Measurements from ENCODE around the gene DENND1A.
"Not testable (repeated sequence)": the region's sequence is repeated elsewhere in the genome, so short reads cannot be mapped to it uniquely, and the experiment has no call there.

Gene DENND1A

DNA sequence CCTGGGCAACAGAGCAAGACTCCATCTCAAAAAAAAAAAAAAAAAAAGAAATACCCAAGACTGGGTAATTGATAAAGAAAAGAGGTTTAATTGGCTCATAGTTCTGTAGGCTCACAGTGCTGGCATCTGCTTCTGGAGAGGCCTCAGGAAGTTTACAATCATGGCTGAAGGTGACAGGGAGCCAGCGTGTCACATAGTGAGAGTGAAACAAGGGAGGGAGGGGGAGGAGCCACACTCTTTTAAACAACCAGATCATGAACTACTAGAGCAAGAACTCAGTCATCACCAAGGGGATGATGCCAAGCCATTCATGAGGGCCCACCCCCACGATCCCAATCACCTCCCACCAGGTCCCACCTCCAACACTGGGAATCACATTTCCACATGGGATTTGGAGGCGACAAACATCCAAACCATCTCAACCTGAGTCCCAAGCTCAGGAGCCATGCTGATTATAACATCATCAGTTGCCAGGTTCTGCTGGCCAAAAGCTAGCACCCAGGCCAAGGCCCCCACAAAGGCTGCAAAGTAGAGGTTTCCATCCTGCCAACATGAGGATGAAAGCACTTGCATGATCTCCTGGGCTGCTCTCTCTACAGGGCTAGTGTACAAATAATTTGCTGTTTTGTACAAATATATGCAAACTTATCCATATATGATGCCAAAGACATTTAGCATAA lies 15.3 kb downstream of the DENND1A start:
- H3K4me3 Mint-ChIP-seq, result no peak overlapping the region
- no peak for ATAC-seq
- H3K36me3 Mint-ChIP-seq, result peaks cover 22% of the 10 kb centered on the region
- H3K27ac Mint-ChIP-seq, result no peak overlapping the region
- no peaks in the 10 kb centered on the region for H3K9me3 Mint-ChIP-seq
- H3K27me3 Mint-ChIP-seq, result no peaks in the 10 kb centered on the region
- H3K4me1 Mint-ChIP-seq, result no peaks in the 10 kb centered on the region

DNA sequence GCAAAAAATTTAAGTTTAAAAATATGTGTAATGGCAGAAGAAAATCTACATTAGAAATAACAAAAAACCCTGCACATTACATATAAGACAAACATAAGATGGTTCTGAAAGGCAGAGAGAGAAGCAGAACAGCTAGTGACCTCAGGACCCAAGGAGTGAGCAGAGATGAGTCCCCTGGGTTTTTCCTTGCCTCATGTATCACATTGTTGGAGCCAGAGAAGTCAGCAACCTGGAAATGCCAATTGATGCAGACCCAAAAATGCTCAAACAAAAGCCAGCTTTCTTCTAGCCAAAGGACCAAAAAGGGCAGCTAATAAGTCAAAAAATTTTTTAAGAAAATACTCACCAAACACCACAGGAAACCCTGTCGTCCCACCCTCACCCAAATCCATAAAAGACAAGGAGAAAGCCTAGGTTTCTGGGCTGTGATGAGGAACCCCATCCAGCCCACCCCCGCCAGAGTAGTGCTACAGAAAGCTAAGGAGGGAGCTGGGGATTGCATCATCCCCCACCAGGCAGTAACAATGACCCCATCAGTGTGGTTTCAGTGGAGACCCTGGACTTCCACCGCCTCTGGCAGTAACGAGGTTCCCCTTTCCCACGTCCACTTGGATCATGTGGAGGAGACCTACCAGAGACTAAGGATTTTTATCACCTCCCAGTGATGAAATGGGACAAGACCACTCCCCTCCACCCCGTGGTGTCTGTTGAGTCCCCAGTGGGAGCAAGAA lies 17.6 kb downstream of the DENND1A start:
- ATAC-seq, result no peak
- Mint-ChIP-seq H3K9me3 (no peaks in the 10 kb centered on the region), H3K27ac (no peak overlapping the region), H3K27me3 (no peaks in the 10 kb centered on the region), H3K4me3 (no peak overlapping the region), H3K4me1 (no peaks in the 10 kb centered on the region), H3K36me3 (peaks cover 18% of the 10 kb centered on the region)

DNA sequence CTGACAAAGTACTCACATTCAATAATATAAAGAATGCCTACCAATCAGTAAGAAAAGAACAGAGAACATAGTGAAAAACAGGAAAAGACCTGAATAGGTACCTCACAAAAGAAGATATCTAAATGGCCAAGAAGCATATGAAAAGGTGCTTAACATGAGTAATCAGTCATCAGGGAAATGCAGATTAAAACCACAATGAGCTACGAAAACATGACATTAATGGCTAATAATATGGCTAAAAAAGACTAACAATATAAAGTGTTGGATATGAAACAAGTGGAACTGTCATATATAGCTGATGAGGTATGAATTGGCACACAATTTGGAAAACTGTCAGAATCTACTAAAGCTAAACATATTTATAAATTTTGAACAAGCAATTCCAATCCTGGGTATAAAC lies 18.9 kb downstream of the DENND1A start:
- no peak for ATAC-seq
- H3K27me3 Mint-ChIP-seq, result no peaks in the 10 kb centered on the region
- no peaks in the 10 kb centered on the region for H3K9me3 Mint-ChIP-seq
- H3K4me3 Mint-ChIP-seq, result no peak overlapping the region
- no peaks in the 10 kb centered on the region for H3K4me1 Mint-ChIP-seq
- H3K36me3 Mint-ChIP-seq, result peaks cover 18% of the 10 kb centered on the region
- H3K27ac Mint-ChIP-seq, result no peak overlapping the region

DNA sequence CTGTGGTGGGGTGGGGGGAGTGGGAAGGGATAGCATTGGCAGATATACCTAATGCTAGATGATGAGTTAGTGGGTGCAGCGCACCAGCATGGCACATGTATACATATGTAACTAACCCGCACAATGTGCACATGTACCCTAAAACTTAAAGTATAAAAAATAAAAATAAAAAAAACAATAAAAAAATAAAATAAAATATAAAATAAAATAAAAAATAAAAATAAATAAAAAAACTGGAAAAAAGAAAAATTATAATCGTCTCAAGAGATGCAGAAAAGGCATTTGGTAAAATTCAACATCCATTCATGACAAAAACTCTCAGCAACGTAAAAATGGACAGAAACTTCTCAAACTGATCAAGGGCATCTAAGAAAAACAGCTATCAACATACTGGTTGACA lies 20.7 kb downstream of the DENND1A start:
- H3K27me3 Mint-ChIP-seq, H3K27ac Mint-ChIP-seq, ATAC-seq, H3K9me3 Mint-ChIP-seq, H3K4me3 Mint-ChIP-seq, H3K4me1 Mint-ChIP-seq: not testable (repeated sequence)
- H3K36me3 Mint-ChIP-seq, result peaks cover 18% of the 10 kb centered on the region

DNA sequence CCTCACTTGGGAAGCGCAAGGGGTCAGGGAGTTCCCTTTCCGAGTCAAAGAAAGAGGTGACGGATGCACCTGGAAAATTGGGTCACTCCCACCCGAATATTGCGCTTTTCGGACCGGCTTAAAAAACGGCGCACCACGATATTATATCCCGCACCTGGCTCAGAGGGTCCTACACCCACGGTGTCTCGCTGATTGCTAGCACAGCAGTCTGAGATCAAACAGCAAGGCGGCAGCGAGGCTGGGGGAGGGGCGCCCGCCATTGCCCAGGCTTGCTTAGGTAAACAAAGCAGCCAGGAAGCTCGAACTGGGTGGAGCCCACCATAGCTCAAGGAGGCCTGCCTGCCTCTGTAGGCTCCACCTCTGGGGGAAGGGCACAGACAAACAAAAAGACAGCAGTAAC lies 26.4 kb downstream of the DENND1A start:
- not testable (repeated sequence) for H3K9me3 Mint-ChIP-seq, H3K27me3 Mint-ChIP-seq, H3K27ac Mint-ChIP-seq, ATAC-seq, H3K4me3 Mint-ChIP-seq
- H3K36me3 Mint-ChIP-seq, result peaks cover 18% of the 10 kb centered on the region
- H3K4me1 Mint-ChIP-seq, result peaks cover 11% of the 10 kb centered on the region

DNA sequence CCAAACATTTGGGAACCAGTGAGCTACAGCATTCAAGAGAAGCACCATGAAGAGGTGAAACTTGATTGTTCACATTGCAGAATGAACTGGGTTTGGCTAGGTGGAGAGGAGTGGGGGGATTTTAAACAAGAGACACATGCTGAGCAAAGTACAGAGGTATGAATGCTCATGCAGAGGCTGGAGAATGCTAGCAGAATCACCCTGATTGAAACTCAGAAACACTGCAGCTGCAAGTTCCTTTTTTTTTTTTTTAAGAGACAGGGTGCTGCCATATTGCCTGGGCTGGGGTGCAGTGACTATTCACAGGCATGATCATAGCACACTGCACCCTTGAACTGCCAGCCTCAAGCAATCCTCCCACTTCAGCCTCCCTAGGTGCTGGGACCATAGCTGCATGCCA lies 35.1 kb downstream of the DENND1A start:
- Mint-ChIP-seq H3K36me3 (no peaks in the 10 kb centered on the region), H3K4me3 (no peak overlapping the region), H3K9me3 (no peaks in the 10 kb centered on the region), H3K27me3 (no peaks in the 10 kb centered on the region), H3K4me1 (peaks cover 19% of the 10 kb centered on the region), H3K27ac (no peak overlapping the region)
- ATAC-seq, result no peak

DNA sequence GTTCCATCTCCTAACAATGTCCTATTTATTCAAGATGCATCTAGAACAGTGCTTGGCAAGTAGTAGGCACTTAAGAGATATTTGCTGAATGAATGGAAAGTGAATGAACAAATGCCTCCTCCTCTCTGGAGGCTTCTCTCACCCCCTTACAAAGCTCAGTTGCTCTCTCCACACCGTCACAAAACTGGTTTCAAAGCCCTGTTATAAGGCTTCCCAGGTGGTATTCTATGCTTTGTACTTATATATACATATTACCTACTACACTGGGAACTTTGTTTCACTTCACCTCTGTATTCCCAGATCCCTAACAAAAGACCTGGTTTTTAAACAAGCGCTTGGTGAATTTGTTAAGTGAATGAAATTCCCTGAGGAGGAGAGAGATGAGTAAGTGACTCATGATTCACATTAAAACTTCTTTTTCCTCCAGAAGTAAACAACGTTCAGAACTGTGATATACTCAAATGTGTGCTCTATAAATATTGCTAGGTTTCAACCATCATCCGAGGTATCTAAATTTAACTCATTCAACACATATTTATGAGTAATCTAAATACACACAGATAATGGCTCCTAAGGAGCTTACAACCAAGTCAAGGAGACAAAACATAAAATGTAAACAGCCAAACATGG lies 36.0 kb downstream of the DENND1A start:
- Mint-ChIP-seq H3K4me3 (no peak overlapping the region), H3K27me3 (no peaks in the 10 kb centered on the region), H3K4me1 (peaks cover 16% of the 10 kb centered on the region), H3K9me3 (no peaks in the 10 kb centered on the region), H3K27ac (no peak overlapping the region), H3K36me3 (no peaks in the 10 kb centered on the region)
- no peak for ATAC-seq

DNA sequence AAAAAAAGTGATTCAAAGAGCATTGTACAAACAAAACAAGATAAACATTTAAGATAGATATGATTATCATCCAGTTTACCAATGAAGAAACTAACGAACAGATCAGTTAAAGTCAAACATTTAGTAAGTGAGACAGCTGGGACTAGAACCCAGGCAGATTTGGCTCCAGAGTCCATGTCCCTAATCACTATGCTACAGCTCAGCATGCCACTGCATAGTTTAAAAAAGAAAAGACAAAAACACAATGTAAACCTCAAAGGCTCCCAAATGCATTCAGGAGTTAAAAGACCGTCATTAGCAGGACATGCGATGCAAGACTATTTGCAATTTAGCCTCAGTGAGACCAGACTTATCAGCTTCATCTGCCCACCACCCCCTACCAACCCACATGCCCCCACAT lies 36.8 kb downstream of the DENND1A start:
- Mint-ChIP-seq H3K27ac (no peak overlapping the region), H3K9me3 (no peaks in the 10 kb centered on the region), H3K4me3 (no peak overlapping the region), H3K4me1 (peaks cover 15% of the 10 kb centered on the region), H3K27me3 (no peaks in the 10 kb centered on the region), H3K36me3 (peaks cover 7% of the 10 kb centered on the region)
- ATAC-seq, result no peak

DNA sequence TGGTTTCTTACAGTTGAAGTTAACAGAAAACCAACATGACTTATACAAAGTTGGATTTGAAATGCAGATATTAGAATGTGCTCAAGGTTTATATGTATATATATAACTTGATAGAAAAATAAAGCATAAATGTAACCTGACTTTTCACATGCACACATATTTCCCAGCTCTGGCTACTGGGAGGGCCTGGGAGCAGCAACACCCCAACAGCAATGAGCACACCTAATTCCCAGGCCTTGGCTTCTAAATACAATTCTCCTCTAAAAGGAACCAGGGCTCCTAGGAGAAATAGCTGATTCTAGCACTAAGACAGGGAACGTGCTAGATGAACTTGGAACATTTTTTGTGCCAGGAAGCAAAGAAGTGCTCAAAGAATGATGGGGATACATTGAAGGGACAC lies 42.1 kb downstream of the DENND1A start:
- Mint-ChIP-seq H3K27me3 (no peaks in the 10 kb centered on the region), H3K4me1 (no peaks in the 10 kb centered on the region), H3K4me3 (no peak overlapping the region), H3K36me3 (peaks cover 26% of the 10 kb centered on the region), H3K27ac (no peak overlapping the region), H3K9me3 (no peaks in the 10 kb centered on the region)
- no peak for ATAC-seq

DNA sequence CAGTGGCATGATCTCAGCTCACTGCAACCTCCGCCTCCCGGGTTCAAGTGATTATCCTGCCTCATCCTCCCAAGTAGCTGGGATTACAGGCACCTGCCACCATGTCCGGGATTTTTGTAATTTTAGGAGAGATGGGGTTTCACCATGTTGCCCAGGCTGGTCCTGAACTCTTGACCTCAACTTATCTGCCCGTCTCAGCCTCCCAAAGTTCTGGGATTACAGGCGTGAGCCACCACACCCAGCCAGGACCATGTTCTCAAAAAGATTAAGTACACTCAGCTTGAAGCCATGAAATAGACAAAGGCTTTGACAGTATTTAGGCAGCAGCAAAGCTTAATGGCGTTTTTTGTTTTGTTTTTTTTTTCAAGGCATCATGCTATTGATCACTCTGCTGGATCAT lies 44.1 kb downstream of the DENND1A start:
- H3K36me3 Mint-ChIP-seq, result peaks cover 26% of the 10 kb centered on the region
- H3K27me3 Mint-ChIP-seq, H3K27ac Mint-ChIP-seq, H3K9me3 Mint-ChIP-seq, ATAC-seq, H3K4me1 Mint-ChIP-seq, H3K4me3 Mint-ChIP-seq: not testable (repeated sequence)

DNA sequence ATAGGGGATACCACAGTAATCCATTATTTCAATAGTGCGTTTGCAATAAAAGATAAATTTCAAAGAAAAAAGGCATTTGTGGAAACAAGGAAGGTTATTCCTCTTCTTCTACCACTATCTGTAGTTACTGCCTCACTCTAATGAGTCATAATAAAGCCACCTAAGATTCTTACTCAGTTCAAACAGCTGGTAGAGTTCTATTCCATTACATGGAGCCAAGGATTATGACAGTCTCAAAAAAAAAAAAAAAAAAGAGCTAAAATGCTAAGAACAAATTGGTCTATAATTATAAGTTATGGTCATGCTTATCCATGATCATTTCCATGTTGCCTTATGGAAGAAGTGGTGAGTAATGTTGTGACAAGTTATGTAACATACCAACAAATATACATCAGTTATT lies 46.3 kb downstream of the DENND1A start:
- H3K27ac Mint-ChIP-seq, result no peak overlapping the region
- peaks cover 24% of the 10 kb centered on the region for H3K36me3 Mint-ChIP-seq
- no peak overlapping the region for H3K4me3 Mint-ChIP-seq
- H3K9me3 Mint-ChIP-seq, result no peaks in the 10 kb centered on the region
- no peak for ATAC-seq
- H3K27me3 Mint-ChIP-seq, result no peaks in the 10 kb centered on the region
- peaks cover 7% of the 10 kb centered on the region for H3K4me1 Mint-ChIP-seq

DNA sequence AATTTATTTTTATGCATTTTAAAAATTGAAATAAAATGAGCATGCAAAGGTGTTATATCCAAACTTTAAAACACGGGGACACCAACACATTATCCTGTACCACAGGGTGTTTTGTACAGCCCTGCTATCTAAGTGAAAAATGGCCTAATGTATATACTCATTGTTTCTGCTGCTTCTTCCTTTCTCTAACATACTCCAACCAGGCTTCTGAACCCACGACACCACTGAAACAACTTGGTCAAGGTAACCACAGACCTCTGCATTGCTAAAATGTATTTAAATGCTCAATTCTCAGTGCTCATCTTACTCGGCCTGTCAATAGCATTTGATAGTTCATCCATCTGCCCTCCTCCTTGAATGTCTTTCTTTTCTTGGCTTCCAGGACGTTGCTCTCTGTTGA lies 48.3 kb downstream of the DENND1A start:
- Mint-ChIP-seq H3K36me3 (peaks cover 7% of the 10 kb centered on the region), H3K9me3 (no peaks in the 10 kb centered on the region), H3K4me3 (no peak overlapping the region), H3K4me1 (peaks cover 7% of the 10 kb centered on the region), H3K27me3 (no peaks in the 10 kb centered on the region), H3K27ac (no peak overlapping the region)
- ATAC-seq, result no peak

DNA sequence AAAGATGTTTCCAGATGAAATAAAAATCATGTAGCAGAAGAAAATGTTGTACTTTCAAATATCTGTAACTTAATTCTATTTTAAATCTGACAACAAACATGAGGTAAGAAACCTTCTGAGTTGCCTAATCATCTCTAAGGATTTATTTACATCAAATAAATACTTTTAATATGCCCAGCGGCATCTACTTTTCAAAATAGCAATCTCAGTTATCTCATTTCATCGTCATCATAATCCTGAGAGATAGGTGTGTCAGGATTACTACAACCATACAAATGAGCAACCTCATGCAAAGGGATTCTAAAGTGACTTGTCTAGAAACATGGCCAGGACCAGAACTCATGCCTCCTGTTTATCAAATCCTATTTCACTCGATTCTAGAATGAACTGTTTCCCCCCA lies 49.5 kb downstream of the DENND1A start:
- Mint-ChIP-seq H3K36me3 (peaks cover 14% of the 10 kb centered on the region), H3K4me3 (no peak overlapping the region), H3K9me3 (no peaks in the 10 kb centered on the region), H3K4me1 (peaks cover 7% of the 10 kb centered on the region), H3K27ac (no peak overlapping the region), H3K27me3 (no peaks in the 10 kb centered on the region)
- no peak for ATAC-seq

DNA sequence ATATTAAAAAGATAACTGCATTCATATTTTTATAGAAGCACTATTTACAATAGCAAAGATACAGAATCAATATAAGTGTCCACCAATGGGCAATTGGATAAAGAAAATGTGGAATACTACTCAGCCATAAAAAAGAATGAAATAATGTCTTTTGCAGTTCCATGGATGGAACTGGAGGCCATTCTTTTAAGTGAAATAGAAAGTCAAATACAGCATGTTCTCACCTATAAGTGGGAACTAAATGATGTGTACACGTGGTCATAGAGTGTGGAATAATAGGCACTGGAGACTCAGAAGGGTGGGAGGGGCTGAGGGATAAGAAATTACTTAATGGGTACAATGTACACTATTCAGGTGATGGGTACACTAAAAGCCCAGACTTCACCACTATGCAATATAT lies 53.2 kb downstream of the DENND1A start:
- H3K4me1 Mint-ChIP-seq, result peaks cover 3% of the 10 kb centered on the region
- H3K27ac Mint-ChIP-seq, result no peak overlapping the region
- ATAC-seq, result no peak
- no peak overlapping the region for H3K4me3 Mint-ChIP-seq
- no peaks in the 10 kb centered on the region for H3K9me3 Mint-ChIP-seq
- H3K27me3 Mint-ChIP-seq, result no peaks in the 10 kb centered on the region
- peaks cover 18% of the 10 kb centered on the region for H3K36me3 Mint-ChIP-seq

DNA sequence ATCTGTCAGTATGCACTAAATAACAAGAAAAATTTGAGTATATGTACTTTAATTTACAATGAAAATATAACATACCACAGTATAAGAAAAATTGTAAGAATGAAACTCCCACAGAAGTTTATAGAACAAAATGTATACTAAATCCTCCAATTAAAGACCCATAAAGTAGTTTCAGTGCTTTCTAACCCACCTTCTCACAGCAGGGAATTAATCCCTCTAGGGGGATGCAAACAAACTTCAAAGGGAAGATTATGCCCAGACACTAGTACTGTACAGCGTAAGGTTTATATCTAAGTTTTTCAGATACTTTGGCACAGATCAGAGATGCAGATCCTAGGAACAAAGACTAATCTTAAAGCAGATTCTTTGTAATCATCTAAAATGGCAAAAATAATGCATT lies 57.2 kb downstream of the DENND1A start:
- Mint-ChIP-seq H3K4me1 (peaks cover 3% of the 10 kb centered on the region), H3K9me3 (no peaks in the 10 kb centered on the region), H3K27me3 (no peaks in the 10 kb centered on the region), H3K36me3 (peaks cover 24% of the 10 kb centered on the region), H3K4me3 (no peak overlapping the region), H3K27ac (no peak overlapping the region)
- ATAC-seq, result no peak

DNA sequence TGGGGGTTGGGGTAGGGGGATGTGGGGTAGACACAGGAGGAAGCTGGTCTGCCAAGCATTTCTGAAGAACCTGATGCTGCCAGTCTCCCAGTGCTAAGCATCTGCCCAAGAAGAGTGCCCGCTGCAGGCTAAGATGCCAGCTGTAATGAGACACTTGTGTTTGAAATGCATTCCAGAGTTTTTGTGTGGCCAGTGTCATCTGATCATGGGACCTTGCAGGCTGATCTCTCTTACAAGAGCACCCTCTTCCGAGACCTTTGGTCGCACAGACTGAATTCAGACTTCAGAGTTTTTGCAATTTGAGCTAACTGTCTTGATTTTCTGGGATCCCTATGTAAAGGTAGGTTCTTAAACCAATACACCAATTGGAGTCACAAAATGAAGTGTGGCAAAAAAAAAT lies 58.1 kb downstream of the DENND1A start:
- Mint-ChIP-seq H3K4me1 (peaks cover 12% of the 10 kb centered on the region), H3K27me3 (no peaks in the 10 kb centered on the region), H3K27ac (no peak overlapping the region), H3K36me3 (peaks cover 24% of the 10 kb centered on the region), H3K4me3 (no peak overlapping the region), H3K9me3 (no peaks in the 10 kb centered on the region)
- ATAC-seq, result no peak
